Keratinocyte (primary cell): ENCODE results near the gene COL6A2.

Experiments
- CTCF ChIP-seq, 3 experiments: IDR thresholded peaks in 1 of 3; conservative IDR thresholded peaks in 1 of 3; optimal IDR thresholded peaks in 1 of 3; 2 replicates in 2 of 3; 3 replicates in 1 of 3; pipeline versions ENCODE3 to v1.5.1; 2011; ENCODE audit warnings: low read length in 3 of 3, mild to moderate bottlenecking in 3 of 3, moderate library complexity in 2 of 3, control low read depth in 1 of 3, inconsistent platforms in 1 of 3; ENCODE audit not compliant: insufficient read depth in 2 of 3; ENCODE audit errors: extremely low read depth in 1 of 3
- EZH2 ChIP-seq: IDR thresholded peaks from one replicate; pipeline ENCODE4 v1.6.1; 2012; ENCODE audit warnings: inconsistent platforms, mild to moderate bottlenecking, low read length, moderate library complexity

- TF ChIP-seq CTCF (optimal IDR thresholded peaks at IDR 0.05 in 1 of 3, IDR thresholded peaks at IDR 0.05 in 1 of 3, conservative IDR thresholded peaks at IDR 0.05 in 1 of 3; ENCODE audit: extremely low read depth in 1 of 3, insufficient read depth in 2 of 3, low read length in 3 of 3) (no peak), EZH2 (no peak)
Measured at GRCh38 chr21:46160657-46160906, 62.7 kb downstream of the COL6A2 start.
